Immature natural killer cell (primary cell): ENCODE measurements around the gene KDM6B. TPM values are rescaled to one million over a fixed set of nuclear protein-coding genes. Genes with fewer than 3 reads are reported as not detected.

Experiments
- DNase-seq, 3 donors: peaks; one replicate each; pipeline ENCODE4 v3.0.0; 2022; ENCODE audit warnings: mixed read lengths in 1 of 3
- H3K27ac Mint-ChIP-seq, 6 donors: one replicate each; pipeline ENCODE4 v1.8.0; 2020; ENCODE audit warnings: mixed read lengths in 6 of 6, mild to moderate bottlenecking in 5 of 6, inconsistent platforms in 4 of 6, moderate library complexity in 3 of 6
- H3K27me3 Mint-ChIP-seq, 3 donors: one replicate each; pipeline ENCODE4 v1.8.0; 2020 to 2021; ENCODE audit warnings: low read depth in 3 of 3, mild to moderate bottlenecking in 3 of 3, mixed read lengths in 3 of 3, moderate library complexity in 3 of 3, inconsistent platforms in 1 of 3
- H3K36me3 Mint-ChIP-seq, 3 donors: one replicate each; pipeline ENCODE4 v1.8.0; 2020; ENCODE audit warnings: mixed read lengths in 3 of 3, inconsistent platforms in 2 of 3, mild to moderate bottlenecking in 2 of 3
- H3K4me1 Mint-ChIP-seq, 2 donors: one replicate each; pipeline ENCODE4 v1.8.0; 2020; ENCODE audit warnings: inconsistent platforms in 2 of 2, mild to moderate bottlenecking in 2 of 2, mixed read lengths in 2 of 2, moderate library complexity in 1 of 2
- H3K4me3 Mint-ChIP-seq, 5 donors: one replicate each; pipeline ENCODE4 v1.8.0; 2020; ENCODE audit warnings: mild to moderate bottlenecking in 5 of 5, mixed read lengths in 5 of 5, inconsistent platforms in 3 of 5, moderate library complexity in 3 of 5
- H3K9me3 Mint-ChIP-seq, 6 donors: one replicate each; pipeline ENCODE4 v1.8.0; 2020; ENCODE audit warnings: mild to moderate bottlenecking in 6 of 6, mixed read lengths in 6 of 6, inconsistent platforms in 4 of 6, moderate library complexity in 3 of 6
- polyA plus RNA-seq, 3 donors: library from polyadenylated mRNA; unstranded; fragments of 300-500 nt; fragmentation: Illumina TruSeq; gene quantifications; one replicate each; pipeline ENCODE4 v1.2.3, GENCODE V29; 2021

Gene KDM6B, protein sequence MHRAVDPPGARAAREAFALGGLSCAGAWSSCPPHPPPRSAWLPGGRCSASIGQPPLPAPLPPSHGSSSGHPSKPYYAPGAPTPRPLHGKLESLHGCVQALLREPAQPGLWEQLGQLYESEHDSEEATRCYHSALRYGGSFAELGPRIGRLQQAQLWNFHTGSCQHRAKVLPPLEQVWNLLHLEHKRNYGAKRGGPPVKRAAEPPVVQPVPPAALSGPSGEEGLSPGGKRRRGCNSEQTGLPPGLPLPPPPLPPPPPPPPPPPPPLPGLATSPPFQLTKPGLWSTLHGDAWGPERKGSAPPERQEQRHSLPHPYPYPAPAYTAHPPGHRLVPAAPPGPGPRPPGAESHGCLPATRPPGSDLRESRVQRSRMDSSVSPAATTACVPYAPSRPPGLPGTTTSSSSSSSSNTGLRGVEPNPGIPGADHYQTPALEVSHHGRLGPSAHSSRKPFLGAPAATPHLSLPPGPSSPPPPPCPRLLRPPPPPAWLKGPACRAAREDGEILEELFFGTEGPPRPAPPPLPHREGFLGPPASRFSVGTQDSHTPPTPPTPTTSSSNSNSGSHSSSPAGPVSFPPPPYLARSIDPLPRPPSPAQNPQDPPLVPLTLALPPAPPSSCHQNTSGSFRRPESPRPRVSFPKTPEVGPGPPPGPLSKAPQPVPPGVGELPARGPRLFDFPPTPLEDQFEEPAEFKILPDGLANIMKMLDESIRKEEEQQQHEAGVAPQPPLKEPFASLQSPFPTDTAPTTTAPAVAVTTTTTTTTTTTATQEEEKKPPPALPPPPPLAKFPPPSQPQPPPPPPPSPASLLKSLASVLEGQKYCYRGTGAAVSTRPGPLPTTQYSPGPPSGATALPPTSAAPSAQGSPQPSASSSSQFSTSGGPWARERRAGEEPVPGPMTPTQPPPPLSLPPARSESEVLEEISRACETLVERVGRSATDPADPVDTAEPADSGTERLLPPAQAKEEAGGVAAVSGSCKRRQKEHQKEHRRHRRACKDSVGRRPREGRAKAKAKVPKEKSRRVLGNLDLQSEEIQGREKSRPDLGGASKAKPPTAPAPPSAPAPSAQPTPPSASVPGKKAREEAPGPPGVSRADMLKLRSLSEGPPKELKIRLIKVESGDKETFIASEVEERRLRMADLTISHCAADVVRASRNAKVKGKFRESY (N-terminal part only)
- polyA plus RNA-seq = under 1 TPM in 2 of 3 donors, not detected in 1; 0.03 to 0.40 TPM

DNA sequence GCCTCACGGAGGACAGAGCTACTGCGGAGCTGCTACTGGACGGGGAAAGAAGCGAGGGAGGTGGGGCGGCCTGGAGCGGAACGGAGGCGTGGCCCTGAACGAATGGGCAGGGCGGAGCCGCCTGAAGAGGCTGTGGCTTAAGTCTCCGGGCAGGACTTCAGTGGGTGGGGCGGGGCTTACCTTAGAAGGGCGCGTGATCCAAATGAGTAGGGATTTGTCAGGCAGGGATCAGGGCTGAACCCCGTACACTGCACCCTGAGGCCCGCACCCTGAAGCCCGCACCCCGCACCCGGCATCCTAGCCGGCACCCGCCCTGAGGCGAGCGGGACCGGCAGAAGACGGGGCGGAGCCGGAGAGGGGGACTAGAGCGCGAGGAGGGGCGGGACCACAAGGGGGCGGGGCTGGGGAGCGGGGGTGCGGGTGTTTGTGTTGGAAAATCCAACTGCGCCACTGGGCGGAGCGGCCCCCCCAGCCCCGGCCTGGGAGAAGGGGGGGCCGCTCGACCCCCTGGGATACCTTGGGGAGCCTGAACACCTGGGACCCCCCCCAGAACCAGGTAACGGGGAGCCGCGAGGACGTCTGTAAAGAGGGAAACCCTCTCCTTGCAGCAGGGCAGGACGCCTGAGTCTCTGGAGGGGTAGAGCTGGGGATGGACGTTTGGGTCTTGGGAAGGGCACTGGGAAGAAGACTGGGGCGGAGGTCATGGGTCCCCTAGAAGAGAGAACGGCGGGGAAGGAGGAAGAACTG lies at the start of gene KDM6B:
Gene KDM6B, plus strand, starts transcription at position 423 of the 747 bp plus-strand sequence. CDS start 11,338 bp downstream, outside the sequence.
- peak within 1 kb of the TSS; percentile 89 to 99 (median 99) for H3K27ac Mint-ChIP-seq
- no peaks in the 10 kb centered on the region for H3K9me3 Mint-ChIP-seq
- peaks cover 35 to 37% of the 10 kb centered on the region in 2 donors for H3K4me1 Mint-ChIP-seq
- peaks cover 13 to 35% (median 15%) of the 10 kb centered on the region in 3 donors for H3K27me3 Mint-ChIP-seq
- DNase-seq = peak; percentile 87 to 90 (median 90)
- H3K36me3 Mint-ChIP-seq = no peaks in the 10 kb centered on the region
- peak within 1 kb of the TSS; percentile 89 to 99 (median 96) for H3K4me3 Mint-ChIP-seq

DNA sequence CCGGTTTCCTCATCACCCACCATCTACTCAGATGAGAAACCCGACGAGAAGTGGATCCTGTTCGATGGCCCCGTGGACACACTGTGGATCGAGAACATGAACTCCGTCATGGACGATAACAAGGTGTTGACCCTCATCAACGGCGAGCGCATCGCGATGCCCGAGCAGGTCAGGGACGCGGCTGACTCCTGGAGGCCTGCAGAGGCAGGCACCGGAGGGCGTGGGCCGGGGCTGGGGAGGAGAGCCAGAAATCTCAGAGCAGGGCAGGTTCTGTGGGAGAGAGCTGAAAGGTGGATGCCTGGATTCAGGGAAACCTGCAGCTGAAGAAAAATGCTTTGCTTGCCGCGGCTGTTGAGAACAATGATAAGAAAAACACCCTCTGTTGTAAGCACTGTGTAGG lies 47.2 kb upstream of the KDM6B start:
- DNase-seq = no peak
- Mint-ChIP-seq H3K27me3 (peaks cover 0 to 5% (median 0%) of the 10 kb centered on the region in 3 donors), H3K9me3 (no peaks in the 10 kb centered on the region), H3K4me3 (no peak overlapping the region), H3K36me3 (no peaks in the 10 kb centered on the region), H3K27ac (no peak overlapping the region), H3K4me1 (no peaks in the 10 kb centered on the region)

DNA sequence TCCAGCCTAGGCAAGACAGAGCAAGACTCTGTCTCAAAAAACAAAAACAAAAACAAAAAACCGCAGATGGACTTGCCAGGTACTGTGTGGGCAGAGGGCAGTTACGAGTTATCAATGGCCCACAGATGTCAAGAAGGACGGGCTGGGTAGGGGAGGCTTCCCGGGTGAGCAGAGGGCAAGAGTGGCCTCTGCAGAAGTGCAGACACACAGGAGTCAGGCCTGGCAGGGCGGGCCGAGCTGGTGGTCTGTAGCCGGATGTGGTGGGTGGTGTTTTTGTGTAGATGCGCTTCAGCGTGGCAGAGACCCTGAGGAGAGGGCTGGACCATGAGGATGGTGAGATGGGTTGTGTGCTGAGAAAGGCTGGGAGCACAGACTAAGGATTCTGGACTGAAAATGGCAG lies 44.9 kb upstream of the KDM6B start:
- Mint-ChIP-seq H3K36me3 (no peaks in the 10 kb centered on the region), H3K4me3 (no peak overlapping the region), H3K4me1 (no peaks in the 10 kb centered on the region), H3K9me3 (no peaks in the 10 kb centered on the region), H3K27ac (no peak overlapping the region), H3K27me3 (peaks cover 0 to 5% (median 3%) of the 10 kb centered on the region in 3 donors)
- no peak for DNase-seq

DNA sequence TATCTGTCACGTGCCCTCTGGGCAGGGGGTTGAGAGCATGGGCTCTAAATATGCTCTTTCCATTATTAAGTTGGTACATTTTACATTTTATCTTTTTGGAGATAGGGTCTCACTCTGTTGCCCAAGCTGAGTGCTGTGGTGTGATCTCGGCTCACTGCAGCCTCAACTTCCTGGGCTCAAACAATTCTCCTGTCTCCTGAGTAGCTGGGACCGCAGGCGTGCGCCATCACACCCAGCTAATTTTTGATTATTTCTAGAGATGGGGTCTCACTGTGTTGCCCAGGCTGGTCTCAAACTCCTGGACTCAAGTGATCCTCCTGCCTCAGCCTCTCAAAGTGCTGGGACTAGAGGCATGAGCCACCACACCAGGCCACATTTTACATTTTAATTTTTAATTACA lies 43.9 kb upstream of the KDM6B start:
- no peaks in the 10 kb centered on the region for H3K4me1 Mint-ChIP-seq
- no peak overlapping the region for H3K4me3 Mint-ChIP-seq
- DNase-seq = no peak
- peaks cover under 1 to 5% (median 3%) of the 10 kb centered on the region in 3 donors for H3K27me3 Mint-ChIP-seq
- no peak overlapping the region for H3K27ac Mint-ChIP-seq
- no peaks in the 10 kb centered on the region for H3K9me3 Mint-ChIP-seq
- no peaks in the 10 kb centered on the region for H3K36me3 Mint-ChIP-seq

DNA sequence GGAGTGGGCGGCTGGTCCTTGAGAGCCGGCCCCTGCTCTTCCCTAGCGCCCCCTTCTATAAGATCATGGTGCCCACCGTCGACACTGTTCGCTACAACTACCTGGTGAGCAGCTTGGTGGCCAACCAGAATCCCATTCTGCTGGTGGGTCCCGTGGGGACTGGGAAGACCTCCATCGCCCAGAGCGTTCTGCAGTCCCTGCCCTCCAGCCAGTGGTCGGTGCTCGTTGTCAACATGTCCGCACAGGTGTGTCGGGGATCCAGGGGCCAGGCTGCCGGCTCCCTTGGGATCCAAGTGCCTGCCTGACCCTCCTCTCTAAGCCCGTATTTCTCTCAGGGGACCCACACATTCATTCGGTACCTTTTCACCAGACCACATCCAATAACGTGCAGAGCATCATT lies 41.4 kb upstream of the KDM6B start:
- H3K4me3 Mint-ChIP-seq = no peak overlapping the region
- peaks cover 0 to 3% (median 2%) of the 10 kb centered on the region in 3 donors for H3K27me3 Mint-ChIP-seq
- H3K4me1 Mint-ChIP-seq = no peaks in the 10 kb centered on the region
- no peaks in the 10 kb centered on the region for H3K36me3 Mint-ChIP-seq
- DNase-seq = no peak
- H3K9me3 Mint-ChIP-seq = no peaks in the 10 kb centered on the region
- no peak overlapping the region for H3K27ac Mint-ChIP-seq

DNA sequence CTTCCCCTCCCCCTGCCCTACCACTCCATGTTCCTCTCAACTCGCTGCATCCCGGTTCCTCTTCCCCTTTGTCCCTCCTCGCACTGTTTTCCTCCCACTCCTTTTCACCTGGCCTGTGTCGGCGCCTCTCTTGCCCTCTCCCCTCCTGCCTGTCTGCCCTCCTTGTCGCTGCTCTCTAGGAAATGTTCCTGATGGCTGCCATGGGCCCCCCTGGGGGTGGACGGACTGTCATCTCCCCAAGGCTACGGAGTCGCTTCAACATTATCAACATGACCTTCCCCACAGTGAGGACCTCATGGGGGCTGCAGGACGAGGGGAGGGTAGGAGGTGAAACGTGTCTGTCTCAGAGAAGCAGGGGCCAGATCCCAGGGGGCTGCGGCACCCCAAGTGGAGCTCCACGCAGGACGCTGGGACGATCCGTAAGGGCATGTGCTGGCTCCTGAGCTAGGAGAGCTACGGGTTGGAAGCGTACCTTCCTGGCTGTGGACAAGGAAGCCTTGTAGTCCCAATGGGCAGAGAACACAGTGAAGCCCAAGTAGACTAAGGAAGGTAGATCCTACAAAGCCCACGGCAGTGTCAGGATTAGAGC lies 39.8 kb upstream of the KDM6B start:
- DNase-seq = no peak
- Mint-ChIP-seq H3K4me3 (no peak overlapping the region), H3K4me1 (no peaks in the 10 kb centered on the region), H3K27ac (no peak overlapping the region), H3K27me3 (peaks cover 0 to 3% (median 2%) of the 10 kb centered on the region in 3 donors), H3K36me3 (no peaks in the 10 kb centered on the region), H3K9me3 (no peaks in the 10 kb centered on the region)

DNA sequence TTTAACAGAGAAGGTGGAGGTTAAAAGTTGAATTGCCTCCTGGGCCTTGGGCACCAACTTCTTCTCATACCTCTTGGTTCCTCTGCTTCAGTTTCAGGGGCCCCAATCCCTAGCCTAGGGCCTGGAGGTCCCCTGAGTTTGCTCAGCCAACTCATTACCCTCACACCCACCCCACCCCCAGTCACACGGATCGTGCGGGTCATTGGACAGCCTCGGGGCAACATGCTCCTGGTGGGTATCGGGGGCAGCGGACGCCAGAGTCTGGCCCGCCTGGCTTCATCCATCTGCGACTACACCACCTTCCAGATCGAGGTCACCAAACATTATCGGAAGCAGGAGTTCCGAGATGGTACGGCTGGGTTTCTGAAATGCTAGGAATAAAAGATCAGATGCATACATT lies 36.0 kb upstream of the KDM6B start:
- no peaks in the 10 kb centered on the region for H3K36me3 Mint-ChIP-seq

DNA sequence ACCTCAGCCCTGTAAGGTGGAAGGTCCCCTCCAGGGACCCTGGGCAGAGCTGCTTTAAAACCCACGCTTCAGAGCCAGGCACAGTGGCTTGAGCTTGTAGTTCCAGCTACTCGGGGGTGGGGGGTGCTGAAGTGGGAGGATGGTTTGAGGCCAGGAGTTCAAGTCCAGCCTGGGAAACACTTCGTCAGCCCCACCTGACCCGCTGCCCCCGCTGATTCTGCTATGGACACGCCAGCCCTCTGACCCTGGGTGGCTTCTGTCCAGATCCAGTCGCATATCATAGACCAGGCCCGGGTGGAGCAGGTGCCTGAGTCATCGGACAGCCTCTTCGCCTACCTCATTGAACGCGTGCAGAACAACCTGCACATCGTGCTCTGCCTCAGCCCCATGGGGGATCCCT lies 35.2 kb upstream of the KDM6B start:
- Mint-ChIP-seq H3K4me3 (no peak overlapping the region), H3K9me3 (no peaks in the 10 kb centered on the region), H3K36me3 (no peaks in the 10 kb centered on the region), H3K4me1 (no peaks in the 10 kb centered on the region), H3K27me3 (peaks cover 4 to 6% (median 5%) of the 10 kb centered on the region in 3 donors), H3K27ac (no peak overlapping the region)
- DNase-seq = no peak

More for the DNA sequence above, 36.0 kb upstream of the KDM6B start:
- H3K4me3 Mint-ChIP-seq = no peak overlapping the region
- peaks cover 4 to 6% (median 5%) of the 10 kb centered on the region in 3 donors for H3K27me3 Mint-ChIP-seq
- H3K9me3 Mint-ChIP-seq = no peaks in the 10 kb centered on the region
- no peaks in the 10 kb centered on the region for H3K4me1 Mint-ChIP-seq
- DNase-seq = no peak
- no peak overlapping the region for H3K27ac Mint-ChIP-seq

DNA sequence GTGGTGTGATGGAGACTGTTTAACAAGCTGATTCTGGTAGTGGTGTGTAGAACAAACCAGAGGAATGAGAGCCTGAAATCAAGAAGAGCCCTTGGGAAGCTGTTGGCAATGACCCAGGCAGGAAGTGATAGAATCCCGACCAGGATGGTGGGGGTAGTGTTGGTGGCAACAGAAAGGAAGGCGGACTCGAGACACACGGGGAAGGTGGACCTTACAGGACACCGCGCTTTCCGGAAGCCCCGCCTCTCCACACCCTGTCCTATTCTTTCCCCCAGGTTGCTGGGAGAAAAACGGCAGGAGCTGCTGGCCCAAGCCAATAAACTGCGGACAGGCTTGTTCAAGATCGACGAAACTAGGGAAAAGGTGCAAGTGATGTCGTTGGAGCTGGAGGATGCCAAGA lies 30.0 kb upstream of the KDM6B start:
- DNase-seq = no peak
- H3K36me3 Mint-ChIP-seq = peaks cover 0 to 3% (median 0%) of the 10 kb centered on the region in 3 donors
- no peaks in the 10 kb centered on the region for H3K4me1 Mint-ChIP-seq
- peaks cover 6 to 13% (median 9%) of the 10 kb centered on the region in 3 donors for H3K27me3 Mint-ChIP-seq
- no peaks in the 10 kb centered on the region for H3K9me3 Mint-ChIP-seq
- H3K4me3 Mint-ChIP-seq = no peak overlapping the region
- no peak overlapping the region for H3K27ac Mint-ChIP-seq

DNA sequence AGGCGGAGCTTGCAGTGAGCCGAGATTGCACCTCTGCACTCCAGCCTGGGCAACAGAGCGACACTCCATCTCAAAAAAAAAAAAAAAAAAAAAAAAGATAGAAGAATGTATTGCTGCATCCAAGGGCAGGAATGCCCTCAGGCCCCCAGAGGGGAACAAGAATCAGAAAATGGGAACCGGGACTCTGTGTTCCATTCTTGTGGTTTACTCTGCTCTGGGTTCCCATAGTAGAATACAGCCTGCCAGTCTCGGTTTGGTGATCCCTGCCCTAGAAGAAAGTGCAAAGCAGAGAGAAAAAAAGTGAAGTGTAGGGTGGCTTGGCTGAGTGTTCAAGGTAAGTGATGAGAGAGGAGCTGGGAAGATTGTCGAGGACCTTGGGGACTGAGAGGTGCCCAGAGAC lies 27.4 kb upstream of the KDM6B start:
- DNase-seq = no peak
- Mint-ChIP-seq H3K9me3 (no peaks in the 10 kb centered on the region), H3K27ac (no peak overlapping the region), H3K36me3 (peaks cover 0 to 3% (median 0%) of the 10 kb centered on the region in 3 donors), H3K4me1 (no peaks in the 10 kb centered on the region), H3K27me3 (peaks cover 5 to 13% (median 6%) of the 10 kb centered on the region in 3 donors), H3K4me3 (no peak overlapping the region)

DNA sequence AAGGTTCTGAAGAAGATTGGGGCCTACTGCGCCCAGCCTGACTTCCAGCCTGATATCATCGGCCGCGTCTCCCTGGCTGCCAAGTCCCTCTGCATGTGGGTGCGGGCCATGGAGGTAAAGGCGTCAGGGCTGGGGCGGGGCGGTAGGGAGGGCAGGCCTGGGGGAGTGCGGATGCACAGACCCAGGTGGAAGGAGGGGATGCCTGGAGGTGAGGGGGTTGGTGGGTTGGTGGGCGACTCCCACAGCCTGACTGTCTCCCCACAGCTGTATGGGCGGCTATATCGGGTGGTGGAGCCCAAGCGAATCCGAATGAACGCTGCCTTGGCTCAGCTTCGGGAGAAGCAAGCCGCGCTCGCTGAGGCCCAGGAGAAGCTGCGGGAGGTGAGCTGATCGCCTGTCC lies 26.8 kb upstream of the KDM6B start:
- Mint-ChIP-seq H3K4me3 (no peak overlapping the region), H3K9me3 (no peaks in the 10 kb centered on the region), H3K27ac (no peak overlapping the region), H3K27me3 (peaks cover 5 to 11% (median 6%) of the 10 kb centered on the region in 3 donors), H3K36me3 (peaks cover 0 to 3% (median 0%) of the 10 kb centered on the region in 3 donors), H3K4me1 (no peaks in the 10 kb centered on the region)
- DNase-seq = no peak

DNA sequence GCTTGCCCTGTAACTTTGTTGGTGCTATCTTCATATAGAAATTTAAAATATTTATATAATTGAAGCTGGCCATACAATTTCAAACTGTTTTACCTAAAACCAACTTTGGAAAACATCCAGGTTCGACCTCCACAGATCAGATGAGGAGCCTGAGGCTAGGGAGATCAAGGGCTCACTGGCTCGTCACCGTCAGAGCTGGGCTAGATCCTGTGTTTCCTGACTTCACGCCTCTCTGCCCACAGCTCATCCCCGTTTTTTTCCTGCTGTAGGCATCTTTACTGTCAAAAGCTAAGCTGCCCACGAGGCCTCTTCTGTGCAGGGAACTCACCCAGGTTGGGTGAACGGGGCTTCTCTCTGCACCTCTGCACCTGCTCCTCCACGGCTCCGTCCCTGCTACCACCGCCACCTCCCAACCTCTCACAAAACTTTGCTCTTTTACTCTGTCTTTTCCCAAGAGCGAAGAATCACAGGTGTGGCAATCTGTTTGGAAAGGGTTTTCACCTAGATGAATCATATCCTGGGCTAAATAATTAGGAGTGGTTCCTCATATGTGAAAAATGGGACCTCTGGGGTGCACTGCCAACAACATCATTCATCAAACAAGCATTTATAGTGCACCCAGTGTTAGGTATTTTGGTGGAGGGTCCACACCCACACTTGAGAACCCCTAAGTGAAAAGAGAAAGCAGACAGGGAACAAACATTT lies 24.8 kb upstream of the KDM6B start:
- Mint-ChIP-seq H3K36me3 (peaks cover 0 to 3% (median 0%) of the 10 kb centered on the region in 3 donors), H3K27me3 (peaks cover 3 to 5% (median 3%) of the 10 kb centered on the region in 3 donors), H3K4me3 (no peak overlapping the region), H3K27ac (no peak overlapping the region), H3K4me1 (no peaks in the 10 kb centered on the region), H3K9me3 (no peaks in the 10 kb centered on the region)
- no peak for DNase-seq
